A673 (cell line): ENCODE data around the gene NAV2.

Experiments
- CTCF ChIP-seq: fragments of 300-800, 200-600 bp; sonication (generic); conservative IDR thresholded peaks from 2 replicates; pipeline ENCODE4 v1.5.1; 2017; ENCODE audit warnings: low read depth, mild to moderate bottlenecking, antibody characterized with exemption, low read length, moderate library complexity, mixed read lengths
- EZH2 ChIP-seq: fragments of 200-600 bp; sonication (generic); IDR thresholded peaks from 2 replicates; pipeline ENCODE4 v1.6.1; 2017; ENCODE audit warnings: borderline replicate concordance, low read depth, mild to moderate bottlenecking, mixed read lengths, antibody characterized with exemption, low read length; ENCODE audit not compliant: poor library complexity, severe bottlenecking

- TF ChIP-seq CTCF = no peak
- TF ChIP-seq EZH2 = no peak
These were observed 271.6 kb downstream of the NAV2 start for GRCh38 chr11:19984048-19984742.
